B cell (primary cell): Measurements from ENCODE around the gene CTNNA2.

Source experiments
- EZH2 ChIP-seq: IDR thresholded peaks from 2 replicates; pipeline ENCODE4 v1.6.1; 2012; ENCODE audit warnings: borderline replicate concordance, low read depth, mild to moderate bottlenecking, moderate library complexity, low read length; ENCODE audit not compliant: insufficient read depth, poor library complexity, severe bottlenecking
- TF ChIP-seq, protein P1 (sequence below): fragments of 200-600 bp; IDR thresholded peaks from one replicate; pipeline ENCODE4 v1.8.0; 2022; ENCODE audit warnings: antibody characterized with exemption, mild to moderate bottlenecking

GRCh38 chr2:79906139-79906890, 393.5 kb downstream of the CTNNA2 start:
- TF ChIP-seq EZH2: no peak
- TF ChIP-seq, protein P1, sequence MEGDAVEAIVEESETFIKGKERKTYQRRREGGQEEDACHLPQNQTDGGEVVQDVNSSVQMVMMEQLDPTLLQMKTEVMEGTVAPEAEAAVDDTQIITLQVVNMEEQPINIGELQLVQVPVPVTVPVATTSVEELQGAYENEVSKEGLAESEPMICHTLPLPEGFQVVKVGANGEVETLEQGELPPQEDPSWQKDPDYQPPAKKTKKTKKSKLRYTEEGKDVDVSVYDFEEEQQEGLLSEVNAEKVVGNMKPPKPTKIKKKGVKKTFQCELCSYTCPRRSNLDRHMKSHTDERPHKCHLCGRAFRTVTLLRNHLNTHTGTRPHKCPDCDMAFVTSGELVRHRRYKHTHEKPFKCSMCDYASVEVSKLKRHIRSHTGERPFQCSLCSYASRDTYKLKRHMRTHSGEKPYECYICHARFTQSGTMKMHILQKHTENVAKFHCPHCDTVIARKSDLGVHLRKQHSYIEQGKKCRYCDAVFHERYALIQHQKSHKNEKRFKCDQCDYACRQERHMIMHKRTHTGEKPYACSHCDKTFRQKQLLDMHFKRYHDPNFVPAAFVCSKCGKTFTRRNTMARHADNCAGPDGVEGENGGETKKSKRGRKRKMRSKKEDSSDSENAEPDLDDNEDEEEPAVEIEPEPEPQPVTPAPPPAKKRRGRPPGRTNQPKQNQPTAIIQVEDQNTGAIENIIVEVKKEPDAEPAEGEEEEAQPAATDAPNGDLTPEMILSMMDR: no peak
